OCI-LY1 (cell line): Measurements from ENCODE around the gene EIF2A.
A peak's percentile ranks its signal among the peaks of the same experiment; 100 is the strongest.

Source experiments
- H2AFZ ChIP-seq: fragments of 200-600 bp; sonication (generic), shearing (Covaris generic); 2 replicates; pipeline ENCODE4 v1.6.0; 2014; ENCODE audit warnings: antibody characterized with exemption, mild to moderate bottlenecking, low read length
- H3F3A ChIP-seq: fragments of 200-600 bp; sonication (generic), shearing (Covaris generic); 2 replicates; pipeline ENCODE4 v1.6.0; 2014; ENCODE audit warnings: mild to moderate bottlenecking, antibody characterized with exemption, low read length, moderate library complexity; ENCODE audit not compliant: insufficient read depth
- H3K27ac ChIP-seq: fragments of 200-600 bp; sonication (generic); 2 replicates; pipeline ENCODE4 v1.5.1; 2014; ENCODE audit warnings: low read length, mixed run types, mild to moderate bottlenecking, low read depth; ENCODE audit not compliant: poor library complexity, severe bottlenecking
- H3K27me3 ChIP-seq: fragments of 200-600 bp; sonication (generic); 2 replicates; pipeline ENCODE4 v1.6.0; 2014; ENCODE audit warnings: antibody characterized with exemption, mild to moderate bottlenecking, low read length, moderate library complexity; ENCODE audit not compliant: insufficient read depth
- H3K36me3 ChIP-seq: fragments of 200-600 bp; sonication (generic); 2 replicates; pipeline ENCODE4 v1.6.1; 2014; ENCODE audit warnings: mild to moderate bottlenecking, antibody characterized with exemption, low read length, moderate library complexity, mixed read lengths; ENCODE audit not compliant: insufficient read depth
- H3K4me1 ChIP-seq: fragments of 200-600 bp; sonication (generic); 2 replicates; pipeline ENCODE4 v1.5.1; 2014; ENCODE audit warnings: mild to moderate bottlenecking, low read length, moderate library complexity; ENCODE audit not compliant: insufficient read depth, severe bottlenecking
- H3K4me2 ChIP-seq: fragments of 200-600 bp; sonication (generic), shearing (Covaris generic); 2 replicates; pipeline ENCODE4 v1.6.1; 2014; ENCODE audit warnings: low read length
- H3K4me3 ChIP-seq: fragments of 200-600 bp; sonication (generic); 2 replicates; pipeline ENCODE4 v1.5.1; 2014; ENCODE audit warnings: low read length, low read depth, mild to moderate bottlenecking, mixed read lengths; ENCODE audit not compliant: poor library complexity, severe bottlenecking
- H3K79me2 ChIP-seq: fragments of 200-600 bp; shearing (Covaris generic); 2 replicates; pipeline ENCODE4 v1.6.1; 2016; ENCODE audit warnings: mixed run types, low read length, mixed read lengths; ENCODE audit not compliant: insufficient read depth
- H3K9ac ChIP-seq: fragments of 200-600 bp; sonication (generic), shearing (Covaris generic); 2 replicates; pipeline ENCODE4 v1.6.1; 2014; ENCODE audit warnings: mild to moderate bottlenecking, low read length, mixed read lengths
- H3K9me2 ChIP-seq: fragments of 200-600 bp; sonication (generic), shearing (Covaris generic); 2 replicates; pipeline ENCODE4 v1.6.1; 2014; ENCODE audit warnings: low read depth, mild to moderate bottlenecking, low read length, mixed read lengths
- H3K9me3 ChIP-seq: fragments of 200-600 bp; shearing (Covaris generic); 2 replicates; pipeline ENCODE4 v1.6.1; 2014; ENCODE audit warnings: low read length, mixed read lengths
- H4K20me1 ChIP-seq: fragments of 200-600 bp; sonication (generic), shearing (Covaris generic); 2 replicates; pipeline ENCODE4 v1.6.0; 2016; ENCODE audit warnings: mild to moderate bottlenecking, low read length; ENCODE audit not compliant: insufficient read depth
- EZH2 ChIP-seq: fragments of 200-600 bp; sonication (generic), shearing (Covaris generic); IDR thresholded peaks from 2 replicates; pipeline ENCODE4 v1.8.0; 2017; ENCODE audit warnings: borderline replicate concordance, mixed run types, mild to moderate bottlenecking, antibody characterized with exemption, low read length, moderate library complexity, mixed read lengths
- TF ChIP-seq, protein P1 (sequence below): fragments of 200-600 bp; sonication (generic), shearing (Covaris generic); IDR thresholded peaks from 2 replicates; pipeline ENCODE4 v1.5.1; 2017; ENCODE audit warnings: mild to moderate bottlenecking, antibody characterized with exemption, low read length, moderate library complexity, mixed read lengths

The EIF2A gene

DNA sequence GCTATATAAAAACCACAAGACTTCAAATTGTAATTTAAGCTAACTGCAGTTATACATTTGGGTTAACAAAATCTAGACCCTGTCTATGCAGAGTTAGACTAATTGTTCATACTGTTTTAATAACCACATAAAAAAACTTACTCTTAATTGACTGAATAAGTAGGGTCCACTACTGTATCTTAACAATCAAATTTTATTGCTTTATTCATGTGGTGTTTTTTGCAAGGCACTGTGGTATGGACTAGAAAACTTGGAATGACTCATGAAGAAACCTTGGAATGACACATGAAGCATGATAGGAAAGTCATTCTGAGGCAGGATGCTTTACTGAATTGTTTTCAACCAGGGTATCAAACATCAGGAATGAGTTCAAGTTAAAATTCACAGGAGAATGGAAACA, 2.5 kb upstream of the EIF2A start:
- Histone ChIP-seq H4K20me1 (no peaks in the 10 kb centered on the region), H3K27ac (no peak overlapping the region), H3K27me3 (no peaks in the 10 kb centered on the region), H3K9me2 (no peaks in the 10 kb centered on the region), H3F3A (peaks cover 3% of the 10 kb centered on the region; the same call in 1 of the 2 replicates), H2AFZ (no peak overlapping the region), H3K4me1 (peaks cover 35% of the 10 kb centered on the region), H3K9me3 (no peaks in the 10 kb centered on the region), H3K4me3 (peak overlapping the region; percentile 89), H3K9ac (no peak overlapping the region; the same call in 1 of the 2 replicates), H3K4me2 (peak overlapping the region; percentile 85), H3K79me2 (peaks cover 53% of the 10 kb centered on the region), H3K36me3 (peaks cover 46% of the 10 kb centered on the region)
- TF ChIP-seq, protein P1, sequence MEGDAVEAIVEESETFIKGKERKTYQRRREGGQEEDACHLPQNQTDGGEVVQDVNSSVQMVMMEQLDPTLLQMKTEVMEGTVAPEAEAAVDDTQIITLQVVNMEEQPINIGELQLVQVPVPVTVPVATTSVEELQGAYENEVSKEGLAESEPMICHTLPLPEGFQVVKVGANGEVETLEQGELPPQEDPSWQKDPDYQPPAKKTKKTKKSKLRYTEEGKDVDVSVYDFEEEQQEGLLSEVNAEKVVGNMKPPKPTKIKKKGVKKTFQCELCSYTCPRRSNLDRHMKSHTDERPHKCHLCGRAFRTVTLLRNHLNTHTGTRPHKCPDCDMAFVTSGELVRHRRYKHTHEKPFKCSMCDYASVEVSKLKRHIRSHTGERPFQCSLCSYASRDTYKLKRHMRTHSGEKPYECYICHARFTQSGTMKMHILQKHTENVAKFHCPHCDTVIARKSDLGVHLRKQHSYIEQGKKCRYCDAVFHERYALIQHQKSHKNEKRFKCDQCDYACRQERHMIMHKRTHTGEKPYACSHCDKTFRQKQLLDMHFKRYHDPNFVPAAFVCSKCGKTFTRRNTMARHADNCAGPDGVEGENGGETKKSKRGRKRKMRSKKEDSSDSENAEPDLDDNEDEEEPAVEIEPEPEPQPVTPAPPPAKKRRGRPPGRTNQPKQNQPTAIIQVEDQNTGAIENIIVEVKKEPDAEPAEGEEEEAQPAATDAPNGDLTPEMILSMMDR = no peak
- no peak for TF ChIP-seq EZH2

DNA sequence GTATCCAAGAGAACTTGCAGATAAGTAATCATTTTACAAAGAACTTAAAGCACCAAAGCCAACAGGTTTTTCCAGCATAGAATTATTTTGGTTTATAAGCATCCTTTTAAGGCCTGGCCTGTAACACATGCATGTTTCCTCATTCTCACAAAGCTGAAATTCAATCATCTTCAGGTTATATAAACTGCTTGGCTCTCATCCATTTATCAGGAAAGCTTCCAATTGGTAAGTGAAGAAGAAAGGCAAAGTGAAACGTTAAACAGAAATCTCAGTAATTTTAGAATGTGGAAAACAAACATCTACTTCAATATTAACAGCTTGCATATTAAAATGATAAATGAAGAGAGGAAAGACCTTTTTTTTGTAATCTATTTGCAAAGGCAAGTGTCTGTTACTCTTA, 1.9 kb upstream of the EIF2A start:
- H2AFZ ChIP-seq = no peak overlapping the region
- H3K9ac ChIP-seq = peak overlapping the region; percentile 82
- no peaks in the 10 kb centered on the region for H4K20me1 ChIP-seq
- H3K79me2 ChIP-seq = peaks cover 60% of the 10 kb centered on the region
- H3K9me2 ChIP-seq = no peaks in the 10 kb centered on the region
- peak overlapping the region; percentile 89 for H3K4me3 ChIP-seq
- peaks cover 53% of the 10 kb centered on the region for H3K36me3 ChIP-seq
- peak overlapping the region; percentile 85 for H3K4me2 ChIP-seq
- H3K4me1 ChIP-seq = peaks cover 38% of the 10 kb centered on the region
- no peaks in the 10 kb centered on the region; the same call in 1 of the 2 replicates for H3F3A ChIP-seq
- no peaks in the 10 kb centered on the region for H3K27me3 ChIP-seq
- H3K27ac ChIP-seq = no peak overlapping the region
- TF ChIP-seq, protein P1 = no peak
- no peak for TF ChIP-seq EZH2
- no peaks in the 10 kb centered on the region for H3K9me3 ChIP-seq

DNA sequence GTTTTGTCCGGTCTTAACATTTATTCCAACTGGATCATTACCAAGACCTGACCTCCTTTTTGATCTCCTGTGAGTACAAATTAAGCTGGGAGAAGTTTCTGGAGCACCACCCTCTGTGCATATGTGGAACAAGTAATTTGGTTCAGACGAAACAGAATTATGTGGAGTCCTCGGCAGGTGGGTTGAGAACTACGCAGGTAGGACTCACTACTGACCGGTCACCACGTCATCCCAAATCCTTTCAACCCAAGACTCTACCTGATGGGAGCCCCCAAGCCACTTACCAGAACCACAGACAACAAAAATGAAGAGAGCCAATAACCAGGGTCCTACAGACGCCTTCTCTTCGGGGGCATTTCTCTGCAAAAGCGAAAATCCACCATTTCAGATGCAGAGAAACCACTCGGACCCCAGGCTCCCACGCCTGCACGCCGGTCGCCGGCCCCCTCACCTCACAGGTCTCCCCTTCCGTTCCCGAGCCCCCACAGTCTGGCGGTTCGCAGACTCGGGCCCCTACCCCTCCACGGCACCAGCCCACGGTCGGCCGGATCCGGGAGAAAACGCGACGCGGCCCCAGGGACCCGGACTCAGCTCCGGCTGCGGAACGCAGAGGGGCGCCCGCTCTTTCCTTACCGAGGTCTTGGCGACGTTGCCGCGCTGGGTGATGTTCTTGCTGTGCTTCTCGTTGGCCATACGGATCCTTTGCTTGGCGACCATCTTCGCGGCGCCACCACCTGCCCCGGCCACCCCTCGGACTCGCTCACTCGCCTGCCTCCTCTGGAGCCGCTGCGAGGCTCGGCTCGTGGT, 965 bp upstream of the EIF2A start:
- Histone ChIP-seq H3K4me3 (peak overlapping the region; percentile 89), H3K79me2 (peaks cover 68% of the 10 kb centered on the region), H3K36me3 (peaks cover 58% of the 10 kb centered on the region), H3K4me1 (peaks cover 42% of the 10 kb centered on the region), H3K4me2 (peak overlapping the region; percentile 85), H3F3A (no peaks in the 10 kb centered on the region; the same call in 1 of the 2 replicates), H3K9me3 (no peaks in the 10 kb centered on the region), H2AFZ (no peak overlapping the region), H3K27ac (peak overlapping the region; percentile 52), H3K27me3 (no peaks in the 10 kb centered on the region), H4K20me1 (no peaks in the 10 kb centered on the region), H3K9ac (peak overlapping the region; percentile 82), H3K9me2 (no peaks in the 10 kb centered on the region)
- TF ChIP-seq, protein P1 = no peak
- no peak for TF ChIP-seq EZH2
